ENCODE measurements around the gene CSNK1G1. TPM values are rescaled to one million over a fixed set of nuclear protein-coding genes. Genes with fewer than 3 reads are reported as not detected.

Gene CSNK1G1
- total RNA-seq, 5 donors from 2014 or later (not counting 1 experiment from before 2014, with no cell fraction given): 22.3 to 25.6 (median 23.6) TPM

- Mint-ChIP-seq H3K27ac (no peak overlapping the region), H3K4me3 (no peak overlapping the region), H3K36me3 (peaks cover 36% of the 10 kb centered on the region), H3K27me3 (no peaks in the 10 kb centered on the region), H3K9me3 (no peaks in the 10 kb centered on the region), H3K4me1 (peaks cover 29 to 39% (median 30%) of the 10 kb centered on the region in 3 donors)
- H3K4me3 ChIP-seq (ENCODE audit: control insufficient read depth in 1 of 2, extremely low read depth in 1 of 2, low read length in 1 of 2): no peak overlapping the region
- ChIA-PET CTCF (no interaction called here), POLR2A (interaction anchor here in 1 of 2 donors (0.6 kb wide), 1 partner anchor 78 kb away, joined by 17 read pairs; no protein-coding TSS in a partner anchor)
- H3K9me3 ChIP-seq: no peaks in the 10 kb centered on the region
- no peaks in the 10 kb centered on the region for H3K27me3 ChIP-seq (replicated peaks in 1 of 2; ENCODE audit: control insufficient read depth in 2 of 2, extremely low read depth in 1 of 2, insufficient read depth in 2 of 2, low read length in 1 of 2)
- DNase-seq (no peak), ATAC-seq (replicated peaks in 1 of 4) (no peak)
- peaks cover 3 to 26% of the 10 kb centered on the region in 2 donors for H3K36me3 ChIP-seq (ENCODE audit: control insufficient read depth in 2 of 2, extremely low read depth in 1 of 2, insufficient read depth in 1 of 2, low read length in 1 of 2)
- H3K27ac ChIP-seq (ENCODE audit: low read length): no peak overlapping the region
- H3K4me1 ChIP-seq (ENCODE audit: control insufficient read depth in 1 of 2, extremely low read depth in 1 of 2, insufficient read depth in 2 of 2, low read length in 2 of 2): no peaks in the 10 kb centered on the region
These were observed 11.2 kb downstream of the CSNK1G1 start for GRCh38 chr15:64344651-64345294.

GRCh38 chr15:64343841-64344240, 12.1 kb downstream of the CSNK1G1 start:
- ChIA-PET CTCF (no interaction called here), POLR2A (interaction anchor here in 1 of 2 donors (0.6 kb wide), 1 partner anchor 33 kb away, joined by 3 read pairs; no protein-coding TSS in a partner anchor)
- Histone ChIP-seq H3K4me3 (ENCODE audit: control insufficient read depth in 1 of 2, extremely low read depth in 1 of 2, low read length in 1 of 2) (no peak overlapping the region), H3K9me3 (no peaks in the 10 kb centered on the region), H3K27ac (ENCODE audit: low read length) (no peak overlapping the region), H3K4me1 (ENCODE audit: control insufficient read depth in 1 of 2, extremely low read depth in 1 of 2, insufficient read depth in 2 of 2, low read length in 2 of 2) (no peaks in the 10 kb centered on the region), H3K36me3 (ENCODE audit: control insufficient read depth in 2 of 2, extremely low read depth in 1 of 2, insufficient read depth in 1 of 2, low read length in 1 of 2) (peaks cover 3 to 26% of the 10 kb centered on the region in 2 donors), H3K27me3 (replicated peaks in 1 of 2; ENCODE audit: control insufficient read depth in 2 of 2, extremely low read depth in 1 of 2, insufficient read depth in 2 of 2, low read length in 1 of 2) (no peaks in the 10 kb centered on the region)
- ATAC-seq (replicated peaks in 1 of 4) (no peak), DNase-seq (no peak)
- Mint-ChIP-seq H3K9me3 (no peaks in the 10 kb centered on the region), H3K4me3 (no peak overlapping the region), H3K27ac (no peak overlapping the region), H3K36me3 (peaks cover 33% of the 10 kb centered on the region), H3K27me3 (no peaks in the 10 kb centered on the region), H3K4me1 (peaks cover 30 to 36% (median 30%) of the 10 kb centered on the region in 3 donors)
- no CpG with 5 or more reads among the region's 2 CpGs for WGBS (ENCODE audit: insufficient coverage)

GRCh38 chr15:64343222-64343621, 12.8 kb downstream of the CSNK1G1 start:
- Mint-ChIP-seq H3K4me1 (peaks cover 26 to 34% (median 29%) of the 10 kb centered on the region in 3 donors), H3K9me3 (no peaks in the 10 kb centered on the region), H3K36me3 (peaks cover 35% of the 10 kb centered on the region), H3K4me3 (no peak overlapping the region), H3K27ac (peak overlapping the region in 1 of 2 donors; percentile 1), H3K27me3 (no peaks in the 10 kb centered on the region)
- ATAC-seq (replicated peaks in 1 of 4) (no peak), DNase-seq (no peak)
- Histone ChIP-seq H3K4me3 (ENCODE audit: control insufficient read depth in 1 of 2, extremely low read depth in 1 of 2, low read length in 1 of 2) (no peak overlapping the region), H3K27ac (ENCODE audit: low read length) (no peak overlapping the region), H3K9me3 (no peaks in the 10 kb centered on the region), H3K27me3 (replicated peaks in 1 of 2; ENCODE audit: control insufficient read depth in 2 of 2, extremely low read depth in 1 of 2, insufficient read depth in 2 of 2, low read length in 1 of 2) (no peaks in the 10 kb centered on the region), H3K4me1 (ENCODE audit: control insufficient read depth in 1 of 2, extremely low read depth in 1 of 2, insufficient read depth in 2 of 2, low read length in 2 of 2) (no peaks in the 10 kb centered on the region), H3K36me3 (ENCODE audit: control insufficient read depth in 2 of 2, extremely low read depth in 1 of 2, insufficient read depth in 1 of 2, low read length in 1 of 2) (peaks cover 0 to 23% of the 10 kb centered on the region in 2 donors)
- ChIA-PET CTCF (no interaction called here), POLR2A (interaction anchor here in 1 of 2 donors (0.6 kb wide), 2 partner anchors 20 to 34 kb away, joined by 3 read pairs; no protein-coding TSS in a partner anchor)

GRCh38 chr15:64341961-64342360, 14.0 kb downstream of the CSNK1G1 start:
- POLR2A ChIA-PET: no interaction called here
- Mint-ChIP-seq H3K4me1 (peaks cover 20 to 34% (median 29%) of the 10 kb centered on the region in 3 donors), H3K27ac (no peak overlapping the region), H3K36me3 (peaks cover 28% of the 10 kb centered on the region), H3K9me3 (no peaks in the 10 kb centered on the region), H3K27me3 (no peaks in the 10 kb centered on the region), H3K4me3 (no peak overlapping the region)
- no peak overlapping the region for H3K27ac ChIP-seq (ENCODE audit: low read length)
- DNase-seq (no peak), ATAC-seq (replicated peaks in 1 of 4) (no peak)
- no peaks in the 10 kb centered on the region for H3K4me1 ChIP-seq (ENCODE audit: control insufficient read depth in 1 of 2, extremely low read depth in 1 of 2, insufficient read depth in 2 of 2, low read length in 2 of 2)
- no peaks in the 10 kb centered on the region for H3K27me3 ChIP-seq (replicated peaks in 1 of 2; ENCODE audit: control insufficient read depth in 2 of 2, extremely low read depth in 1 of 2, insufficient read depth in 2 of 2, low read length in 1 of 2)
- H3K9me3 ChIP-seq: no peaks in the 10 kb centered on the region
- CTCF ChIA-PET: no interaction called here
- no peak overlapping the region for H3K4me3 ChIP-seq (ENCODE audit: control insufficient read depth in 1 of 2, extremely low read depth in 1 of 2, low read length in 1 of 2)
- WGBS (ENCODE audit: insufficient coverage): 100% methylated on average over 1 of the region's 4 CpGs
- H3K36me3 ChIP-seq (ENCODE audit: control insufficient read depth in 2 of 2, extremely low read depth in 1 of 2, insufficient read depth in 1 of 2, low read length in 1 of 2): peaks cover 0 to 23% of the 10 kb centered on the region in 2 donors

GRCh38 chr15:64340355-64340754, 15.6 kb downstream of the CSNK1G1 start:
- Mint-ChIP-seq H3K4me3 (no peak overlapping the region), H3K27ac (no peak overlapping the region), H3K4me1 (peaks cover 28 to 39% (median 35%) of the 10 kb centered on the region in 3 donors), H3K27me3 (no peaks in the 10 kb centered on the region), H3K9me3 (no peaks in the 10 kb centered on the region), H3K36me3 (peaks cover 21% of the 10 kb centered on the region)
- ChIA-PET CTCF (no interaction called here), POLR2A (interaction anchor here in 1 of 2 donors (0.6 kb wide), 1 partner anchor 527 kb away, joined by 3 read pairs; no protein-coding TSS in a partner anchor)
- H3K4me3 ChIP-seq (ENCODE audit: control insufficient read depth in 1 of 2, extremely low read depth in 1 of 2, low read length in 1 of 2): no peak overlapping the region
- no peak for DNase-seq
- no peak for ATAC-seq (replicated peaks in 1 of 4)
- no peak overlapping the region for H3K27ac ChIP-seq (ENCODE audit: low read length)
- peaks cover 0 to 3% of the 10 kb centered on the region in 2 experiments for H3K4me1 ChIP-seq (ENCODE audit: control insufficient read depth in 1 of 2, extremely low read depth in 1 of 2, insufficient read depth in 2 of 2, low read length in 2 of 2)
- no CpG with 5 or more reads among the region's 1 CpG for WGBS (ENCODE audit: insufficient coverage)
- H3K9me3 ChIP-seq: no peaks in the 10 kb centered on the region
- no peaks in the 10 kb centered on the region for H3K27me3 ChIP-seq (replicated peaks in 1 of 2; ENCODE audit: control insufficient read depth in 2 of 2, extremely low read depth in 1 of 2, insufficient read depth in 2 of 2, low read length in 1 of 2)
- H3K36me3 ChIP-seq (ENCODE audit: control insufficient read depth in 2 of 2, extremely low read depth in 1 of 2, insufficient read depth in 1 of 2, low read length in 1 of 2): peaks cover 0 to 23% of the 10 kb centered on the region in 2 donors

- Mint-ChIP-seq H3K4me1 (peaks cover 27 to 39% (median 38%) of the 10 kb centered on the region in 3 donors), H3K27me3 (no peaks in the 10 kb centered on the region), H3K27ac (peak overlapping the region in 1 of 2 donors; percentile 72), H3K9me3 (no peaks in the 10 kb centered on the region), H3K36me3 (peaks cover 26% of the 10 kb centered on the region), H3K4me3 (no peak overlapping the region)
- Histone ChIP-seq H3K27ac (ENCODE audit: low read length) (no peak overlapping the region), H3K36me3 (ENCODE audit: control insufficient read depth in 2 of 2, extremely low read depth in 1 of 2, insufficient read depth in 1 of 2, low read length in 1 of 2) (peaks cover 0 to 23% of the 10 kb centered on the region in 2 donors), H3K4me3 (ENCODE audit: control insufficient read depth in 1 of 2, extremely low read depth in 1 of 2, low read length in 1 of 2) (no peak overlapping the region), H3K9me3 (no peaks in the 10 kb centered on the region), H3K27me3 (replicated peaks in 1 of 2; ENCODE audit: control insufficient read depth in 2 of 2, extremely low read depth in 1 of 2, insufficient read depth in 2 of 2, low read length in 1 of 2) (no peaks in the 10 kb centered on the region), H3K4me1 (ENCODE audit: control insufficient read depth in 1 of 2, extremely low read depth in 1 of 2, insufficient read depth in 2 of 2, low read length in 2 of 2) (peaks cover 4 to 7% of the 10 kb centered on the region in 2 experiments)
- ATAC-seq (replicated peaks in 1 of 4) (no peak), DNase-seq (no peak)
- POLR2A ChIA-PET: no interaction called here
- CTCF ChIA-PET: interaction anchor here in 1 of 2 donors (0.6 kb wide), 1 partner anchor 382 kb away, joined by 3 read pairs; no protein-coding TSS in a partner anchor
- WGBS (ENCODE audit: insufficient coverage): no CpG with 5 or more reads among the region's 2 CpGs
These were observed 18.2 kb downstream of the CSNK1G1 start for GRCh38 chr15:64337761-64338160.
